Keratinocyte (primary cell): ENCODE data around the gene RELL1. TPM values are rescaled to one million over a fixed set of nuclear protein-coding genes. Genes with fewer than 3 reads are reported as not detected.

Experiments used
- DNase-seq: peaks from one replicate; pipeline ENCODE4 v3.0.0-alpha.2; 2011; ENCODE audit warnings: low read depth, missing footprints, low spot score
- FAIRE-seq: peaks from 2 replicates; lab custom pipeline; 2011; peaks lifted over from hg19 to GRCh38; lab: Jason Lieb, UNC
- H2AFZ ChIP-seq: 2 replicates; pipeline ENCODE4 v1.6.0; 2012; ENCODE audit warnings: low read length, control low read depth, inconsistent platforms; ENCODE audit not compliant: control insufficient read depth
- H3K27ac ChIP-seq: 2 replicates; pipeline ENCODE4 v1.5.1; 2011; ENCODE audit warnings: low read length; ENCODE audit not compliant: control insufficient read depth, insufficient read depth
- H3K27me3 ChIP-seq: 3 replicates; pipeline ENCODE4 v1.6.0; 2011; ENCODE audit warnings: low read length; ENCODE audit not compliant: control insufficient read depth, insufficient read depth; ENCODE audit errors: extremely low read depth
- H3K36me3 ChIP-seq, 2 experiments: 2 replicates in 1 of 2; 3 replicates in 1 of 2; pipeline ENCODE4 v1.5.1; 2011; ENCODE audit warnings: low read length in 2 of 2, mild to moderate bottlenecking in 1 of 2; ENCODE audit not compliant: control insufficient read depth in 2 of 2, insufficient read depth in 2 of 2; ENCODE audit errors: extremely low read depth in 1 of 2
- H3K4me1 ChIP-seq: 3 replicates; pipeline ENCODE4 v1.5.1; 2011; ENCODE audit warnings: low read length; ENCODE audit not compliant: control insufficient read depth, insufficient read depth; ENCODE audit errors: extremely low read depth
- H3K4me2 ChIP-seq: 3 replicates; pipeline ENCODE4 v1.6.0; 2011; ENCODE audit warnings: low read depth, low read length; ENCODE audit not compliant: control insufficient read depth, insufficient read depth; ENCODE audit errors: extremely low read depth
- H3K4me3 ChIP-seq, 3 experiments: fragments of 200-600 bp in 1 of 3; sonication (generic) in 1 of 3; 2 replicates in 2 of 3; 3 replicates in 1 of 3; pipeline ENCODE4 v1.5.1; 2011 to 2016; ENCODE audit warnings: low read length in 3 of 3, mild to moderate bottlenecking in 3 of 3, control low read depth in 2 of 3, inconsistent platforms in 1 of 3, low read depth in 1 of 3, mixed read lengths in 1 of 3, mixed run types in 1 of 3, moderate library complexity in 1 of 3; ENCODE audit not compliant: control insufficient read depth in 2 of 3, insufficient read depth in 2 of 3; ENCODE audit errors: extremely low read depth in 1 of 3
- H3K79me2 ChIP-seq: 2 replicates; pipeline ENCODE4 v1.6.0; 2012; ENCODE audit warnings: low read length; ENCODE audit not compliant: control insufficient read depth, insufficient read depth
- H3K9ac ChIP-seq: 3 replicates; pipeline ENCODE4 v1.6.0; 2011; ENCODE audit warnings: low read length; ENCODE audit not compliant: control insufficient read depth, insufficient read depth; ENCODE audit errors: extremely low read depth
- H3K9me1 ChIP-seq: 3 replicates; pipeline ENCODE4 v1.6.0; 2011; ENCODE audit warnings: low read length; ENCODE audit not compliant: control insufficient read depth, insufficient read depth; ENCODE audit errors: extremely low read depth
- H3K9me3 ChIP-seq: 2 replicates; pipeline ENCODE4 v1.5.1; 2012; ENCODE audit warnings: low read depth, low read length; ENCODE audit not compliant: control insufficient read depth
- H4K20me1 ChIP-seq: 3 replicates; pipeline ENCODE4 v1.6.0; 2011; ENCODE audit warnings: low read length; ENCODE audit not compliant: control insufficient read depth, insufficient read depth; ENCODE audit errors: extremely low read depth
- EZH2 ChIP-seq: IDR thresholded peaks from one replicate; pipeline ENCODE4 v1.6.1; 2012; ENCODE audit warnings: inconsistent platforms, mild to moderate bottlenecking, low read length, moderate library complexity
- dilution Hi-C: fragments of 300-500 bp; cut with MboI; formaldehyde crosslinking; loops from one replicate; pipeline ENCODE4 v1.7.0; 2020; ENCODE audit warnings: low sequenced_read_pairs; ENCODE audit not compliant: extremely low pct_ligation_motif_present
- polyA plus RNA-seq, 5 experiments: library from polyadenylated mRNA; depleted of rRNA in 3 of 5; stranded (reverse) in 3 of 5; stranded (forward) in 1 of 5; unstranded in 1 of 5; fragments of >200 nt; gene quantifications; 1 replicate in 1 of 5; 2 replicates in 3 of 5; 3 replicates in 1 of 5; pipeline versions ENCODE4 v1.2.1 to v1.2.3, GENCODE V29; 2011 to 2012; ENCODE audit warnings: missing spikeins in 2 of 5, low read depth in 1 of 5, low replicate concordance in 1 of 5
- TF ChIP-seq, protein P1 (sequence below), 3 experiments: IDR thresholded peaks in 1 of 3; conservative IDR thresholded peaks in 1 of 3; optimal IDR thresholded peaks in 1 of 3; 2 replicates in 2 of 3; 3 replicates in 1 of 3; pipeline versions ENCODE3 to v1.5.1; 2011; ENCODE audit warnings: low read length in 3 of 3, mild to moderate bottlenecking in 3 of 3, moderate library complexity in 2 of 3, control low read depth in 1 of 3, inconsistent platforms in 1 of 3; ENCODE audit not compliant: insufficient read depth in 2 of 3; ENCODE audit errors: extremely low read depth in 1 of 3

The RELL1 gene
- polyA plus RNA-seq, 1 donor (not counting 4 experiments of a cell fraction or from before 2014, with no cell fraction given) = 9.3 TPM

- DNase-seq (no peak), FAIRE-seq (no peak)
- Histone ChIP-seq H3K9me1 (peaks cover 2% of the 10 kb centered on the region), H3K4me1 (peaks cover 28% of the 10 kb centered on the region), H3K4me2 (peak overlapping the region; percentile 99), H4K20me1 (no peaks in the 10 kb centered on the region), H3K27me3 (no peaks in the 10 kb centered on the region), H3K9ac (peak overlapping the region; percentile 91), H3K36me3 (peaks cover 0 to 3% of the 10 kb centered on the region in 2 experiments), H3K27ac (peak overlapping the region; percentile 87), H3K4me3 (peak overlapping the region; percentile 87 to 97 (median 92)), H3K9me3 (no peaks in the 10 kb centered on the region), H2AFZ (peak overlapping the region; percentile 82), H3K79me2 (peaks cover 30% of the 10 kb centered on the region)
- dilution Hi-C loops = no loop called here
- no peak for TF ChIP-seq EZH2
- TF ChIP-seq, protein P1, sequence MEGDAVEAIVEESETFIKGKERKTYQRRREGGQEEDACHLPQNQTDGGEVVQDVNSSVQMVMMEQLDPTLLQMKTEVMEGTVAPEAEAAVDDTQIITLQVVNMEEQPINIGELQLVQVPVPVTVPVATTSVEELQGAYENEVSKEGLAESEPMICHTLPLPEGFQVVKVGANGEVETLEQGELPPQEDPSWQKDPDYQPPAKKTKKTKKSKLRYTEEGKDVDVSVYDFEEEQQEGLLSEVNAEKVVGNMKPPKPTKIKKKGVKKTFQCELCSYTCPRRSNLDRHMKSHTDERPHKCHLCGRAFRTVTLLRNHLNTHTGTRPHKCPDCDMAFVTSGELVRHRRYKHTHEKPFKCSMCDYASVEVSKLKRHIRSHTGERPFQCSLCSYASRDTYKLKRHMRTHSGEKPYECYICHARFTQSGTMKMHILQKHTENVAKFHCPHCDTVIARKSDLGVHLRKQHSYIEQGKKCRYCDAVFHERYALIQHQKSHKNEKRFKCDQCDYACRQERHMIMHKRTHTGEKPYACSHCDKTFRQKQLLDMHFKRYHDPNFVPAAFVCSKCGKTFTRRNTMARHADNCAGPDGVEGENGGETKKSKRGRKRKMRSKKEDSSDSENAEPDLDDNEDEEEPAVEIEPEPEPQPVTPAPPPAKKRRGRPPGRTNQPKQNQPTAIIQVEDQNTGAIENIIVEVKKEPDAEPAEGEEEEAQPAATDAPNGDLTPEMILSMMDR (optimal IDR thresholded peaks at IDR 0.05 in 1 of 3, IDR thresholded peaks at IDR 0.05 in 1 of 3, conservative IDR thresholded peaks at IDR 0.05 in 1 of 3; ENCODE audit: extremely low read depth in 1 of 3, insufficient read depth in 2 of 3, low read length in 3 of 3) = no peak
These were observed 278 bp downstream of the RELL1 start for GRCh38 chr4:37685823-37686372.

- peak overlapping the region; percentile 87 to 97 (median 92) for H3K4me3 ChIP-seq
- FAIRE-seq = peak; percentile 41
- peaks cover 2% of the 10 kb centered on the region for H3K9me1 ChIP-seq
- H3K79me2 ChIP-seq = peaks cover 30% of the 10 kb centered on the region
- peaks cover 28% of the 10 kb centered on the region for H3K4me1 ChIP-seq
- no peaks in the 10 kb centered on the region for H3K9me3 ChIP-seq
- H2AFZ ChIP-seq = peak overlapping the region; percentile 82
- peak overlapping the region; percentile 91 for H3K9ac ChIP-seq
- no peak for DNase-seq
- peaks cover 0 to 3% of the 10 kb centered on the region in 2 experiments for H3K36me3 ChIP-seq
- H3K27ac ChIP-seq = peak overlapping the region; percentile 87
- no peaks in the 10 kb centered on the region for H3K27me3 ChIP-seq
- no peak for TF ChIP-seq EZH2
- TF ChIP-seq, protein P1 (optimal IDR thresholded peaks at IDR 0.05 in 1 of 3, IDR thresholded peaks at IDR 0.05 in 1 of 3, conservative IDR thresholded peaks at IDR 0.05 in 1 of 3; ENCODE audit: extremely low read depth in 1 of 3, insufficient read depth in 2 of 3, low read length in 3 of 3) = no peak
- peak overlapping the region; percentile 99 for H3K4me2 ChIP-seq
- no peaks in the 10 kb centered on the region for H4K20me1 ChIP-seq
- dilution Hi-C loops = no loop called here
These were observed 884 bp downstream of the RELL1 start for GRCh38 chr4:37685161-37685822.
